ENCODE results near the gene ADM5.

ADM5 gene

GRCh38 chr19:49680421-49681351, 8.7 kb upstream of the ADM5 start:
- DNase-seq (ENCODE audit: low read depth in 2 of 2), result peak in 1 of 2 experiments; percentile 61

- no peak for DNase-seq (ENCODE audit: low read depth in 2 of 2)
Observed at GRCh38 chr19:49681830-49682229, 7.6 kb upstream of the ADM5 start.

DNA sequence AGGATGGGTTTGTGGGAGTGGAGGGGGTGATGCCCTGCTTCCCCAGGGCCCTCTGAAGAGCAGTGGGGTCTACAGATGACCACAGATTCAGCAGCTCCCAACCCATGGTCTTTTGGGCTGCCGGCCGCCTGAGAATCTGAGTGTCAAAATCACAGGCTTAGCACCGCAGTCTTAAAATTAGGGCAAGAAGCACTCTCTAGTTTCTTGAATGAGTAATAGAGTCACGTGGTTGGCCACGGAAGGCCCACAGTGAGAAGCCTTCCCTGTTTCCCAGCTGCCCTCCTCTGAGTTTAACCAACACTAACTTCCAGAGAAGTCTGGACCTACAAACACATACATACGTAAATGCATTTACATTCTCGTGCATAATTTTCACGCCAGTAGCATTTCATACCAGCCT, 7.1 kb upstream of the ADM5 start:
- DNase-seq (ENCODE audit: low read depth in 2 of 2), result no peak

DNA sequence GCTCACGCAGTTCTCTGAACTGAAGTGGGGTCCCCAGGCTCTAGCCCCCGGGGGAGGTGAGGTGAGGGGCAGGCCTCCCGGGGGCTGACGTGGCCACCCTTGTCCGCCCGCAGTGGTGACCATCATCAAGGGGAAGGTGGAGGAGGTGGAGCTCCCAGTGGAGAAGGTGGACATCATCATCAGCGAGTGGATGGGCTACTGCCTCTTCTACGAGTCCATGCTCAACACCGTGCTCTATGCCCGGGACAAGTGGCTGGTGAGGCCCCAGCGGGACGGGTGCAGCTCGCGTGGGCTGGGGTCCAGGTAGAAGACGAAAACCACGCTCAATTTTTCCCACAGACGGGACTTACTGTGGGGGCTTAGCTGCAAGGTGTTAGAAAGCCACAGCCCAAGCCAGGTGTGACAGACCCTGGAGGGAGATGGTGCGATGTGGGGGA, 5.6 kb upstream of the ADM5 start:
- DNase-seq (ENCODE audit: low read depth in 2 of 2), result no peak

DNA sequence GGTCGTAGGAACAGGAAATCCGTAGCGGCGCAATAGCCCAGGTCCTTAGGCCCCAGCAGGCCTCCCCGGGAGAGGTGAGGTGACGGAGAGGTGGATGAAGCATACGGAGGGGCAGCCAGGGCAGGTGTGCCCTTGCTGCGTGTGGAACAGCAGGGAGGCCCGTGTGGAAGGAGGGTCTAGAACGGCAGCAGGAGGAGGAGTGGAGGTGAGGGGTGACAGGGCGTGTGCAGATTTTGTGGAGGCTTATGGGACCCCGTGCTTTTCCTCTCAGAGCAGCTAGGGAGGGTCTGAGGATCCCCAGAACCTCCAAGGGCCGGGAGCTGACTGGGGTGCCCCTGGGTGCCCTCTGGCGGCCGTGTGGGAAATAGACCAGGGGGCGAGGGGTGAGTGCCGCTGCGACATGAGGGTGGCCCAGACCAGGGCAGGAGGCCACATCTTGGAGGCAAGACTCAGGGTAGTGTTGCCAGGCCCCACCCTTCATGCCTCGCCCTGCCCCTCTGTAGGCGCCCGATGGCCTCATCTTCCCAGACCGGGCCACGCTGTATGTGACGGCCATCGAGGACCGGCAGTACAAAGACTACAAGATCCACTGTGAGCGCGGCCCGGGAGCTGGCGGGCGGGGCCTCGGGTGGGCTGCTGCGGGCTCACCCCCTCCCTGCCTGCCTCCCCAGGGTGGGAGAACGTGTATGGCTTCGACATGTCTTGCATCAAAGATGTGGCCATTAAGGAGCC, 5.0 kb upstream of the ADM5 start:
- no peak for DNase-seq (ENCODE audit: low read depth in 2 of 2)

DNA sequence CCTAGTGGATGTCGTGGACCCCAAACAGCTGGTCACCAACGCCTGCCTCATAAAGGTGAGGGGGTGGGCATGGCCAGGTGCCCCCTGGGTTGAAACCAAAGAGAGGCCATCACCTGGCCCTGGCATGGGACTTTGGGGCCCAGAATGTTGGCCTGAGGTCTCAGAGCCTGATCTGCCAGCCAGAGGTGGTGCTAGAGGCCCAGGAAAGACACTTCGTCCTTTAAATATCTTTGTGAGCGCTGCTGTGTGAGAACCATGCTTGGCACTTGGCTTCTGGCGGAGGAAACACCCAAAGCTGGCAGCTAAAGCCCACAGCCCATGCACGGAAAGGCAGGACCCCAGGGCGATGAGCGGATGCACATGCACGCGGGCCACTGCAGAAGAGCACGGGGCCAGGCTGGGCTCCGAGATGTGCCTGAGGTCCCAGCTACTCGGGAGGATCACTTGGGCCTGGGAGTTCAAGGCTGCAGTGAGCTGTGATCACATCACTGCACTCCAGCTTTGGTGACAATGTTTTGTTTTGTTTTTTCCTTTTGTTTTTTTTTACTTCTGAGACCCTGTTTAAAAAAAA, 4.3 kb upstream of the ADM5 start:
- no peak for DNase-seq (ENCODE audit: low read depth in 2 of 2)

GRCh38 chr19:49685845-49686332, 3.5 kb upstream of the ADM5 start:
- no peak for DNase-seq (ENCODE audit: low read depth in 2 of 2)

GRCh38 chr19:49686503-49687088, 2.8 kb upstream of the ADM5 start:
- DNase-seq (ENCODE audit: low read depth in 2 of 2), result no peak

- no peak for DNase-seq (ENCODE audit: low read depth in 2 of 2)
Observed at GRCh38 chr19:49687150-49687549, 2.2 kb upstream of the ADM5 start.

DNA sequence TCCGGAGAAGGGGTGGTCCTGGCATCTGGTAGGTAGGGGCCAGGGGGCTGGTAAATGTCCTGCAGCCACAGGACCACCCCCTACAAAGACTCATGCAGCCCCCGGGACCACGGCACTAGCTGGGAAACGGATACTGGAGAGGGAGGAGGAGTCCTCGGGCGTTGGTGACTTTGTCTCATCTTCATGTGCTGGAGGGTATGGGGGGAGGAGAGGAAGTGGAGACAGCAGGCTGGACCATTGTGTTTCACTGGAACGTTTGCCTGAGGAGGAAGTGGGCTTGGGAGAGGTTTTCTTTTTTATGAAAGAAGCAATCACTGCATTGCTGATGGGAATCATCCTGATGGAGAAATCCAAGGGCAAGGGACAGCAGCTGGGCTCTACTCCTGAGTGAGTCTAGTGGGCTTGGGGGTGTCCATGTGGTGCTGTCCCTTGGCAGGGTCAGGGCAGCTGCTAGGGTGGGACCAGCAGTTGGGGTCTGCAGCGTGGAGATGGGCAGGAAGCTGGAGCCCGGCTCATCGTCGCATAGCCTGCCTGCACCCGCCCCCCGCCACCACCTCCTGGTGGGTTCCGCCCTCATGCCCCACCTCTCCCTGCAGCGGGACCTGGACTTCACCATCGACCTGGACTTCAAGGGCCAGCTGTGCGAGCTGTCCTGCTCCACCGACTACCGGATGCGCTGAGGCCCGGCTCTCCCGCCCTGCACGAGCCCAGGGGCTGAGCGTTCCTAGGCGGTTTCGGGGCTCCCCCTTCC, 1.7 kb upstream of the ADM5 start:
- DNase-seq (ENCODE audit: low read depth in 2 of 2), result no peak

GRCh38 chr19:49688531-49689132, 762 bp upstream of the ADM5 start:
- DNase-seq (ENCODE audit: low read depth in 2 of 2), result no peak

DNA sequence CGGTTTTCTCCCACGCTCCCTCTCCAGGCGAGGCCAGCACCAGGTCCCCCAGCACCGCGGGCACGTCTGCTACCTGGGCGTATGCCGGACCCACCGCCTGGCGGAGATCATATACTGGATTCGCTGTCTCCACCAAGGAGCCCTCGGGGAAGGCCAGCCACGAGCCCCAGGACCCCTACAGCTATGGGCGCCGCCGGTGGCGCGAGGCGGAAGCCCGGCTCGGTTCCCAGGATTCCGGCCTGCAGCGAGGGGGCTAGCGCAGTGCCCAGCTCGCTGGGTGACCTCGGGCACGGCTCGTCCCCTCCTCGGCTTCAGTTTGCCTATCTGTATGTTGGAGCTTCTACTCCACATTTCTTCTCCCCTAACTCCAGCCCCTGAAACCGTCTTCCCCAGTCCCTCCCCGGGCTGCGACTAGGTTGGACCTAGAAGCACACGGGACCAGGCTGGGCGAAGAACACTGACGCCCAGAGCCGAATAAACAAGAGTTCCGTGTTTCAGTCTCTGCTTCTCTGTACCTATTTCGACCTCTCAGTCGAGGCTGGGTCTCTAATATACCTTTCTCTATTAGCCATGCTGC, 773 bp downstream of the ADM5 start:
- DNase-seq (ENCODE audit: low read depth in 2 of 2), result no peak

- peak; percentile 69 to 71 for DNase-seq (ENCODE audit: low read depth in 2 of 2)
Observed at GRCh38 chr19:49690656-49691242, 1.4 kb downstream of the ADM5 start, which contains the start of gene CPT1C. CPT1C (plus strand) TSS chr19:49691116; CDS start chr19:49692253, 1,137 bp downstream.

GRCh38 chr19:49691243-49692146, 2.1 kb downstream of the ADM5 start:
- peak; percentile 66 to 67 for DNase-seq (ENCODE audit: low read depth in 2 of 2)

- no peak for DNase-seq (ENCODE audit: low read depth in 2 of 2)
Observed at GRCh38 chr19:49692147-49692506, 2.7 kb downstream of the ADM5 start.

DNA sequence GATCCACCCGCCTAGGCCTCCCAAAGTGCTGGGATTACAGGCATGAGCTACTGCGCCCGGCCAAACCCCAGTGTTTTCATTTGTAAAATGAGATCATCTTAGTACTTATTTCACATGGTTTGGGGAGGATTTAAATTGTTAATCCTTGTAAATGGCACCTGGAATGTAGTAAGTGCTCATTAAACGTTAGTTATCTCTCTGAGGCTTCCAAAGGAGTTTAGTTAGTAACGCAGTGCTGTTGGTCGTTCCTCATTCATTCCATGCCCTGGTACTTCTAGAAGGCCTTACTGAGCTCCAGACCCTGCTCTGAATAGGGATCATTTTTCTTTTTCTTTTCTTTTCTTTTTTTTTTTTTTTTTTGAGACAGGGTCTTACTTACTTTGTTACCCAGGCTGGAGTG, 6.7 kb downstream of the ADM5 start:
- DNase-seq (ENCODE audit: low read depth in 2 of 2), result no peak

DNA sequence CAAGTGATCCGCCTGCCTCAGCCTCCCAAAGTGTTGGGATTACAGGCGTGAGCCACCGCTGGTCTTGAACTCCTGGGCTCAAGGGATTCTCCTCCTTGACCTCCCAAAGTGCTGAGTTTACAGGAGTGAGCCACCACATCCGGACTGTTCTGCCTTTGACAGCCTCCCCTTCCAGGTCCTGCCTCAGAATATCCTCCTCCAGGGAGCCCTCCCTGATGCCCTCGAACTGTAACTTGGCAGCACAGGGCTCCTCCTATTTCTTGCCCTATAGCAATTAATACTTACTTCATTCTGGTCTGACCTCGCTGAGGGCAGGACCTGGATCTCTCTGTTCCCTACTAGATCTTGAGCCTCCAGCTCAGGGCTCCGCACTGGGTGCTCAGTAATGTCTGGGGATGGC, 7.5 kb downstream of the ADM5 start:
- no peak for DNase-seq (ENCODE audit: low read depth in 2 of 2)

DNA sequence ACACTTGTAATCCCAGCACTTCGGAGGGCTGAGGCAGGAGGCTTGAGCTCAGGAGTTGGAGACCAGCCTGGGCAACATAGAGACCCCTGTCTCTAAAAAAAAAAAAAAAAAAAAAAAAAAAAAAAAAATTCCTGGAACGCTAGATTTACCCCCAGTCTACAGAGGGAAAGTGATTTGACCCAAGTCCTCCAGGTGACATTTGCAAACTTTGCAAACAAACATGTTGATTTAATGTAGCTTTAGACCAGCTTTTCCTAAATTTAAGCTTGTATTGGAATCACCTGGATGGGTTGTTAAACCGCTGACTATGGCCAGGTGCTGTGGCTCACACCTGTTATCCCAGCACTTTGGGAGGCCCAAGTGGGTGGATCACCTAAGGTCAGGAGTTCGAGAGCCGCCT, 10.0 kb downstream of the ADM5 start:
- DNase-seq (ENCODE audit: low read depth in 2 of 2), result no peak

GRCh38 chr19:49700563-49700962, 11.2 kb downstream of the ADM5 start:
- no peak for DNase-seq (ENCODE audit: low read depth in 2 of 2)
